GM19395 (cell line): ENCODE measurements around the gene PIMREG.

Source experiments
- ATAC-seq: cut with Tn5 transposase; IDR thresholded peaks from one replicate; pipeline ENCODE4 v1.9.1; 2021; ENCODE audit warnings: mild to moderate bottlenecking, moderate library complexity; ENCODE audit not compliant: unreplicated experiment

The PIMREG gene

DNA sequence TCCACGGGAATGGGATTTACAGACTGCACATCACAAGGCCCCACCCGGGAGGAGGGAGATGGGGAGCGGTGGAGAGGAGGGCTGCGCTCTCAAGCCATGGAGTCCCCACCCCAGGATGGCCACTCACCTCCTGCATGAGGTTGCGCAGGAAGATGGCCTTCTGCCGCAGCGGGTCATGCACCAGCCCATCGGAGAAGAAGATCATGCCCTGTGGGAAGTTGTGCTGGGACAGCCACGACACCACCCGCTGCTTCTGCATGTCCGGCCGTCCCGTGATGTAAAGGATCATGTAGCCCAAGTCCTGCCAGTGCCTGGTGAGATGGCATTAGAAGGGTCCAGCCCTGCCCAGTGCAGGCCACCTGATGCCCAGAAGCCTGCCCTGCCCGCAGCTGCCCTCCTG is 17.0 kb downstream of the PIMREG start:
- no peak for ATAC-seq

DNA sequence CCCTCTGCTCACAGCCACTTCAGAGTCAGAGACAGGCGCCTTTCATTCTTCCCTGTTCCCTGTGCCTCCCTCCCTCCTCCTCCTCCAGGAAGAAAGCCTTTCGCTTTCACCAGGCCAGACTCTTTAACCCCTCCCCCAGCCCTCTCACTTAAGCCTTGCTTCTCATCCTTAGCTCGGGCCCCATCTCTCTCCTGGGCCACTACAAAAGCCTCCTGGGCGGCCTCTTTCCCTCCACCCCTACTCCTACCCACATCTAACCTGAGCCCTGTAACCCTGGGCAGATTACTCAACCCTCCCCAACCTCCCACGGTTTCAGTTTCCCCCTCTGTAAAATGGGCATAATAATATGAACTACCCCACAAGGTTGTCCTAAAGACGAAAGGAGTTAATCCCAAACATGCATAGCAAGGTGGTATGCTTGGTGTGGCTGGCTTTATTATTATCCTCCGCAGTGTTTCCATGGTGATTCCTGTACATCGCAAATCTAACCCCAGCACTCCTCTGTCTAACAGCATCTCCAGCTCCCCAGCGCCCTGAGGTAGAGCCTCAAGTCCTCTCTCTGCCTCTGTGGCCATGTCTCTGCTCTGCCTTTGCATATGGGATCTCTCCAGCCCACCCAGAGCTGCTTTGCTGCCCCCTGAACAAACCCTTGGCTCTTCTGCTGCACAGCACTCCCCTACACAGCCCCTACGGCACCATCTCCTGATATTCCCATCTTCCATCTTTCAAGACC is 17.7 kb downstream of the PIMREG start:
- no peak for ATAC-seq

DNA sequence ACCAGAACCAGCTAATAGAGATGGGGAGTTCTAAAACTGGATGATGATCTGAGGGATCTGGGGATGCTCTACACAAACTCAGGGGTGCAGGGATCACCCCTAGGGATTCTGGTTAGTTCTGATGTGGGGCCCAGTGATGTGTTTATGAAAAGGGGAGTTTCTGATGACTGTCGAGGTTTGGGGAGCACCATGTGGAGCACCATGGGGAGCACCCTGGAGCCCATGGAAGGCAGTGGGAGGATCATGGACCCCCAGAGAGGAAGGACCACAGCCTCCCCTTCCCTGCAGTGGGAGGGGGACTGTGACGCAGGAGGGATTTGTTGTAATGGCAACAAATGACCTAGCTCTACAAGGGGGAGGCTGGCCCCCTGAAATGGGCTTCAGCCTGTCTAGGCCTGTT is 18.4 kb downstream of the PIMREG start:
- no peak for ATAC-seq

DNA sequence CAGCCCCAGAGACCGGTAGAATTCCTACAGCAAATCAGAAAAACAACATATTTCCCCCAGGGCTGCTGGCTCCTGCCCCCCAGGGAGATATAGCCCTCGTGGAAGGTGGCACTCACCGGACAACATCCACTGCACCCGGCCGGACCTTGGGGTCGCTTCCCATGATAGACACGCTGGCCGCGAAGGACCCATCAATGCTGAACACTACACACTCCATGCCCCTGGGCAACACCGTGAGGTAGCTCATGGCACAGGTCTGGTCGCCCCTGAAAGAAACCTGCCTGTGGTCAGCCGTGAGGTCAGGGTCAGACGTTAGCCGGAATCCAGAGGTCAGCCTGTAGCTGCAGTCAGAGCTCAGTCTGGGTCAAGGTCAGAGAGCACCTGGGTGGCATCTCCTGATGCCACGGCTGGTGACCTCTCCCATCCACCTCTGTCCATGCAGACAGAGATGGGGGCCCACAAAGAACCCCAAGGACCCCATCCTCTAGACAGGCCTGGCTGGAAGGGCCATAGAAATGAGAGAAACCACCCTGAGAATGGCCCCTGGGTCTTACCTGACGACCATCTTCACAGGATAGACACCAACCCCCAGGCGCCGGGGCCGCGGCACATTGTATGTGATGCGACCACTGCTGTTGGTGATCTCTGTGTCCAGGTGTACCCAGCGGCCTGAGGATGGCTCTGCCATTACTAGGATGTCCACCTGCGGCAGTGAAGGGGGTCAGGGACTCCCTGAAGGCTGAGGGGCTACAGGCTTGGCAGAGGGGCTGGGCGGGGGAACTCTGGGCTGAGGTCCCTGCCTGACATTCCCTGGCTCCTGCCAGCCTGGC is 19.6 kb downstream of the PIMREG start:
- no peak for ATAC-seq

DNA sequence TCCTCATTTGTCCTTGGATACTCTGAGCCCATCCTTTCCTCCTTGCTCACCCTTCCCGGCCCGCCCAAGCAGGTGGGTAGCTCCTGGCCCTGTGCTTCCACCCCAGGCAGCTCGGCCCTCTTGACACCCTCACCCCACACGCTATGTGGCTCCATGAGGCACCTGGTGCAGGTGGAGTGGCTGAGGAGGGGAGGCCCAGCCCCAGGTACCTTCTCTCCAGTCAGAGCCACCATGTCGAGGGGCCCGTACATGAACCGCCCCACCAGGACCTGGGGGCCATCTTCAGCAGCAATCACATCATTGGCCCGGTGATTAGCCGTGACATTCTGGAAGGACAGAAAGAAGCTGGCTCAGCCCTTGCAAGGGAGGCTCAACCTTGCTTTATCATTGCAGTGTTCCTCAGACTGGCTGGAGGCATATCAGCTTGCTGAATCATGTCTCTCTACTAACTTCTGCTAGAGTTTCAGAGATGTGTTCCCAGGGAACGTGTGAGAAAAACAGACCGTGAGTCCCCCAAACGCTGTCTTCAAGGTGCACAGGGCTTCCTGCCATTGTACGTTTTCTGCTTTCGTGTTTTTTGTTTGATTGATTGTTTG is 20.3 kb downstream of the PIMREG start:
- no peak for ATAC-seq

DNA sequence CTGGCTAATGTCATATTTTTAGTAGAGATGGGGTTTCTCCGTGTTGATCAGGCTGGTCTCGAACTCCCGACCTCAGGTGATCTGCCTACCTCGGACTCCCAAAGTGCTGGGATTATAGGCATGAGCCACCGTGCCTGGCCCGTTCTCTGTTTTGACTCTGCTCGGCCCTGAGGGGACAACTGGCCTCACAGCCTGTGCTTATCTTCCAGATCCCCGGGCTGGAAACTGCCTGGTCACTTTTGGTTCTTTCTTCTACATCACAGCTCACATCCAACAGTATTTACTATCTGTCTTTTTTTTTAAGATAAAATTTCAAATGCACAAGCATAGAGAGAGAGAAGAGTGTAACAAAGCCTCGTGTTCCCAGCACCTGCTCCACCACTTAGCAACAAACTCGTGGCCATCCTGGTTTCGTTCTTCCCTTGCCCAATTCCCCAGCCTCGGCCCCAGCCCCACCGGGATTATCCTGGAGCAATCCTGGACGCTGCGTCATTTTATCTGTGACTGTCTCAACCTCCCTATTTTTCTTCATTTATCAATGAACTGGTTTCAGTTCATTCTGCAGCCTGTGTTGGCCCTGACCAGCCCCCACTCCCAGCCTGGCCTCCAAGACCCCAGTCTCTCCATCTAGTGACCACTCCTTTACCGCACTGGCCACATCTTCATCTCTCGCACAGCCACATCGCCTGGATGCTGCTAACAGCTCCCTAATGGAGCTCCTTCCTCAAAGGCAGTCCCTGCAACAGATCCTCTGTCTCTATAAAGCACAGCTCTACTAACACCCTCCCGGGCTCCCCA is 21.1 kb downstream of the PIMREG start:
- no peak for ATAC-seq

DNA sequence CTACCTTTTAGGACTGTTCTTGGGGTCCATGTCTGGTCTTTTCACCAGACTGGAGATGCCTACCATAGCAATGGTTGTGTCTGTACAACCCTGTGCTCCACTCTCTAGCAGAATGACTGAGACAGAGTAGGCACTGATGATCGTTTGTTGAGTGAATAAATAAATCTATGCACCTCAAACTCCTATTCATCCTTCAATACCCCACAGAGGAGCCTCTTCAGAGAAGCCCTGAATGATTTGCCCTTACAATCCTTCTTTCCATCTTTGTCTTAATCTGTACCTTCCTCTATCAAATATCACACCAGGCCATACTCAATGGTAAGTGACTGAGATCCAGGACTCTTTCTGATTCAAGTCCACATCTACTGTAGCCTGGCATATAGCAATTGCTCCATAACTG is 23.3 kb downstream of the PIMREG start:
- no peak for ATAC-seq

DNA sequence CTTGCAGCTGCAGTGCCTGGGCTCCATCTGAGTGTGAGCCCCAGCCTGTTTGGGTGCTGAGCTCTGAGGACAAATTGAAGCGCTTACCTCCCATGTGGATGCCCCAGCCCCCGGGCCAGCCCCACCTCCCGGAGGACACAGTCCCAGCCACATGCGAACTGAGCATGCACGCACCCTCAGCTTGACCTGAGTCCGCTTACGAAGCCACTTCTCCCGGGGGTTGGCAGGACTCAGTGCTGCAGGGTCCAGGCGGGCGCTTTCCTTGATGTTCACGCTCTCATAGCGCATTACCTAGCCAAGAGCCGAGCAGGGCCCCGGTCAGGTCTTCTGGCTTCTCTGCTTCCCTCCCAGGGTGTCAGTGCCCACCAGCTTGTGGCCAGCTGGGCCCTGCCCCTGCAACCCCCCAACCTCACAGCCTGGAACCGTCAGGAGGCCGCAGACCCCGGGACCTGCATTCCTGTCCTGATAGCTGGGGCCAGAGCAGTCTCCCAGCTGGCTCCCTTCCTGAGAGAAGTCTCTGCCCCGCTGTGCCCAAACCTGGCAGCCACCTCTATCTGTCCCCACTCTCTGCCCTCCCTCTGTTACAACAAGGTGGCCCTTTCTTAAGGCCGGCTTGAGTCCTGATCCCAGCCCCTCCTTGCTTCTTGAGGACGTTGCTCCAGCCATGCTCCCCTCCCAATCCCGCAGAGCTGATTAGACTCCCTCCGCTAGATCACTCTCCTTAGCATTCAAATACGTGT is 24.0 kb downstream of the PIMREG start:
- no peak for ATAC-seq

DNA sequence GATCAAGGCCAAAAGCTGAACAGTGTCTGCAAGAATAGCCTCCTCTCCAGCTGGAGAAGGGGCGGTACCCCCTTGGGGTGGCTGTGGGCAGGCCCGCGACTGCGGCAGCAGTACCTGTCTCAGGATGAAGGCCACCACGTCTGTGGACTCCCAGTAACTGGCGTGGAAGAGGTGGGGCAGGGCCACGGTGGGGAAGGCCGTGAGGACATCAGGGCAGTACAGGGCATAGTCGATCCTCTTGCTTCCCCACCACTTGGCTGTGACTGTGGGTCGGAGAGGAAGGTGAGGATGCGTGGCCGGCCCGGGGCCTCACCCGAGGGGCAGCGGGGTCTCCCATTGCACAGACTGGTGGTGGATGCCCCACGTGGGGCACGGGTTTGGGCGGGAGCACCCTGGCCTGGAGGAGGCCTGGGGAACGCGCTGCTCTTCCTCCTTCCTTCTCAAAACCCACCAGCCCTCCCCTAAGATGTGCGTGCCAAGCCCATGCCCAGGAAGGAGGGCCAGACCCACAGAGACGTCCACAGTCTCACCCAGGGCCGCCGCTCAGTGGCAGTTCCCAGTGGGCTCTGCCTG is 26.0 kb downstream of the PIMREG start:
- ATAC-seq = no peak

DNA sequence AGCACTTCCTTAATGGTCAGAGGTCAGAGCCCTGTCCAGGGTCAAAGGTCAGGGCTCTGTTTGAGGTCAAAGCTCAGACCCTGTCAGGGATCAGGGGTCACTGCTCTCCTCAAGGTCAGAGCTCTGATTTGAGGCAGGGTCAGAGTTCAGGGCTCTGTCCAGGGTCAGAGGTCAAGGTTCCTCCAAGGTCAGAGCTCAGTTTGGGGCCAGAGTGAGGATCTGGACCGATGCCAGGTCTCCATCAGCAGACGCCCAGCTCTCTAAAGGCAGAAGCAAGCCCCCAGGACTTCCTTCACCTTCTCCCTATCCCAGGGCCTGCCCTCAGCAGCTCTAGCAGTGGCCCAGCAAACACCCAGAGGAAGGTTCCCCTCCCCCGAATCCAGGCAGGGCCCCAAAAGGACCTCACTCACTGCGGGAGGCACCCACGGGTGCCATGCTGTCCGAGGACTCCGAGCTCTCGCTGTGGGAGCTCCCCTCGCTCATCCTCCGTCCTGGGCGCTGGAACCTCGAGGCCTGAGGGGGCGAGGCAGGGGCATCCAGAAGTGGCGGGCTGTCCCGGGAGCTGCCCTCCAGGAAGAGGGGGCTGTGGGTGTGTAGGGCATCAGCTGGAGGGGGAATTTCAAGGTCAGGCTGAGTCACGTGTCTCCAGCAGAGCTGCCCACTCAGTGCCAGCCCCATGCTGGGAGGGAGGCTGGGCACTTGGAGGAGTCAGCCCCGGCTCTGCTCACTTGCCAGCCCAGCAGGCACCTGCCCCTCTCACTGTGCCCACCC is 26.7 kb downstream of the PIMREG start:
- no peak for ATAC-seq

DNA sequence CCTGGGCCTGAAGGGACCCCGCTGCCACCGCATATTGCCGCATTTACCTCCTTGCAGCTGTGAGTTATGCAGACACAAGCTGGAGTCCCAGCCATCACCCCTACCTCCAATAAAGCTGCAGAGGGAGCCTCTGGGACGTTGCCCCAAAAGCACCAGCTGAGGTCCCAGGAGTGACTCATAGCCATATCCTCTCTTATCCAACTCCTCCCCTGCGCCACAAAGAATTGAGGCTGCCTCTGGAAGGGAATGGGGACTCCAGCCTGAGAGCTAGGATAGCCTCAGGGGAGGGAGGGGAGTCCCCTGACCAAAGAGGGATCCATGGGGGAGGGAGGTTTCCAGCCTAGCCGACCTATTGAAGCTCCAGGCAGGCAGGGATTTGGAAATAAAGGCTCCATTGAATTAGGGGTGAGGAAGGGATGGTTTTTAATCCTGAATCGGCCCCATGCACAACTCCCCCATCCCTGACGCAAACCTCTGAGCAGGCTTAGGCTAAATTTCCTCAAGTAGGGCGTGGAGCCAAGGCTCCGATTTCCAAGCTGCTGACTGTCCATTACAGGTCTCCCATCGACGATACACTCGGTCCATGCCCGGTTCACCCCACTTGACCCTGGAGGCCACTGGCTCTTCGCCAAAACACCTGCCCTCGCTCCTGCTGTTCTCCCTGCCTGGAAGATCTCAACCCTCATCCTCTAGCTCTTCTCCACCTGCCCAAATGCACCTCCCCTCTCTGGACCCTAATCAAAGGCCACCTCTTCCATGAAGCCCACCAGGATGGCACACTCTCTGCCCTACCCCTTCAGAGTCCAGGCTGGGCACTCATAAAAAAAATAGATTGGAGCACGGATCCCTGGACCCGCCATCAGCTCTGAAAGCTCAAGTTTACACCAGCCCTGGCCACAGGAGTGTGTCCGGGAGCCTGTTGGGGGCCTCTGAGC is 27.5 kb downstream of the PIMREG start:
- no peak for ATAC-seq

DNA sequence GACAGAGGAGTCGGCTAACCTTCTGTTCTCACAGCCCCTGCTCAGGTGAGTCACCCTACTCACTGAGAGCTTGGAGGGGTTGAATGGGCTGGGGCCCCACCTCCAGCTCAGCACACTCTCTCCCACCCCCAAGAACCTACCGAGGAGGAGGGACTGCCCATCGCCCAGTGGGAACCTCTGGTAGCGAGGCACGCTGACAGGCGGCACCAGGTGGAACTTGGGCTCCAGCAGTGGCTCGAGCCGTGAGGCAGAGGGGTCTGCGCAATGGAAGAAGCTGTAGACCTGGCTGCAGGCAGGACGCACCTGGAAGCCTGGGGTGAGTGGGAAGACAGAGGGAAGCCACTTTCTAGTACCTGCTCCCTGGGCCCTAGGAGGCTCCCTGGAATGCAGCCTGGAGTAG is 28.3 kb downstream of the PIMREG start:
- ATAC-seq = no peak

DNA sequence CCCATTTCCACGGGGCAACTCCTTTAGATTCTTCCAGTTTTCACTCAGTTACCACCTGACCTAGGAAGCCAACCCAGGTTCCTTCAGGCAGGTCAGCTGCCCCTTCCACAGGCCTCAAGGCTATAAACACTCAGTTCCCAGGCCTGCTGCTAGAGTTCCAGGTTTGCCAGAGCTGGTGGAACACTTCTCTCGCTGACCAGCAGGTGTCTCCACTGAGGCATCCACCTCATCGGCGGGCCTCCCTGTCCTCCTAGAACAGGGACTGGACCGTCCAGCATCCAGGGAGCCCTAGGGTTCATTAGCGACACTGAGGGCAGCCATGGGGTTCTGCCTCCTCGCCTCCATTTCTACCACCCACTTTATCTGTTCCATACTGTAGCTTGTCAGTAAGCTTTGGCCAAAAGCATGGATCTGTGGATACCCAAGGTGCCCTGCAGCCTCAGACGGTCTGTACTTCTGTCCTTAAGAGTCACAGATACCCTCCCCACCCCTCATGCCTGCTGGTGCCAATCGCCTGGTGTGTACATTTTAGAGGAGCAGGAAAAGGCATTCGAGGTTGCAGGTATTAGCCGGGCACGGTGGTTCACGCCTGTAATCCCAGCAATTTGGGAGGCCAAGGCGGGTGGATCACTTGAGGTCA is 29.0 kb downstream of the PIMREG start:
- ATAC-seq = no peak

DNA sequence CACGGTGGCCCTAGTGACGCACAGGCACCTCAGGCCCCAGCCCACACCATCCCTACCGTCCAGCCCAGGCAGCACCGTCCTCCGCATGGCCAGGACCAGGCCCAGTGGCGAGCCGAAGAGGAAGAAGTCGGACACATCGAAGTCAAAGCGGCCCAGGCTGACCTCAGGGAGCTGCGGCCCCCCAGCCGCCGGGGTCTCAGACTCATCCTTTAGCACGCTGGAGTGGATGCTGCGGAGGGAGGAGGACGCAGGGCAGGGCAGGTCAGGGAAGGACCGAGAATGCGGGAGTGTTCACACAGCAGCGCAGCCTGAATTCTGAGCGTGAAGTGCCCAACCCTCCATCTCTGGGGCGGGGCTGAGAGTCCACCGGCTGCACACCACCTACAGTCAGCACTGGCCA is 30.1 kb downstream of the PIMREG start:
- no peak for ATAC-seq

DNA sequence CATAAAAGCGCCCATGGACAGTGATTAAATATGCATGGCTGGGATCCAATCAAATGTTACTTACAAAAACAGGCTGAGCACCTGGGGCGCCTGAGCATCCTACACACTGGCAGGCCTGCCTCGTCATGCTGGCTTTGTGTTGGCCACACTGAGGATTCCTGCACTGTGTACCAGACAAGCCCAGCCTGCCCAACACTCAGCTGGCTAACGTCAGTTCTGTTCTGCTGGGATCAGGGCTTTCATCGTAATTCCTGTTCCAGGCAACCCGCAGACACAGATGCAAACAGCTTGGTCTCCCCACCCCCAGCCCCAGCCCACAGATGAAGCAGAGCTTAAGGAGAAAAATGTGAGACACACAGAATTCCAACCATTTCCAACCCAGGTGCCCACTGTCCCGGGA is 30.7 kb downstream of the PIMREG start:
- ATAC-seq = no peak

DNA sequence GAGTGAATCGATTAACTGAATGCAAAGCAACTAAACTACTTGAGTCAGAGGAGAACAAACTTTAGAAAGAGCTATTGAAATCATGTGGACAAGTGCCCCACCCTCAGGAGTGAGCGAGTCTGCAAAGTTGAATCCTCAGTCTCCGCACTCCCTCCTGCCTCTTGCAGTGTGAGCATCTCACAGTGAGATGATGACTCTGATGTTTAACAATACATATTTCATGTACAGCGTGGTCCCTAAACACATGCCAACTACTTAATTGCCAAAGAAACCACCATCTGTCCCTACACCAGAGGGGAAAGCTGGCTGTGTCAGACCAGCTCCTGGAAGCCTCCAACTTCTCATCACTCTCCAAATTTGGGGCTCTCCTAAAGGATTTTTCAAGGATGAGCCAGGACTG is 31.2 kb downstream of the PIMREG start:
- no peak for ATAC-seq

DNA sequence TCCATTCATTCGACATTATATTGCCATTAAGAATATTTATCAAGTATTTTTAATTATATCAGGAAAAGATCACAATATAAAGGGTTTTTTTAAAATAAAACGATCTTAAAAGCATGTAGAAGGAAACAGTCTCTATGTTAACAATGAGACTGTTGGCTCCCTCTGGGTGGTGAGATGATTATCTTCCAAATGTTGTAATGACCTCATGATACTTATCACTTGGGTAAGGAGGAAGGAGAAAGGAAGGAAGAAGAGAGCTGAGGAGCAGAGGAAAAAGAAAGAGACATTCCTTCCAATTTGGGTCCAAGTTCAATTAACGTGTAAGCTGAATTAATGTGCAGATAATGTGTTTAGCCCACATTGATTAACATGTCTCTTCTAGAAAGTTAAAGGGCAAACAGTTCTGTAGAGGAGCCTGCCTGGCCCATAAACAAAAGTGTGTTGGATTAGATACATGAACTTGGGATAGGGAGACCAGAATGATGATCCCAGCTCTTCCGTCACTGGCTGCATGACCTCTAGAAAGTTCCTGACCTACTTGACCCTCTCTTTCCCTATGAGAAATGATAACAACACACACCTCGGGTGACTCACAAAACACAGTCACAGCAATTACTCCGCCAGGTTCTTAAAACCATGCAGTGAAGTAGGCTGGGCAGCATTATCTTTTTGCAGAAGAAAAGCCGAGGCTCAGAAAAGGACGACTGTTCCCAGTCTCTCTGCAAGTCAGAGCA is 32.0 kb downstream of the PIMREG start:
- no peak for ATAC-seq
